NB4 (cell line): ENCODE results near the gene BBX.

Source experiments
- POLR2A ChIP-seq: IDR thresholded peaks from 2 replicates; pipeline ENCODE4 v1.6.1; 2011; ENCODE audit warnings: mild to moderate bottlenecking; ENCODE audit not compliant: insufficient read length; ENCODE audit errors: extremely low read depth
- TF ChIP-seq, protein P1 (sequence below): IDR thresholded peaks from one replicate; pipeline ENCODE4 v1.5.1; 2012; ENCODE audit warnings: low read depth, low read length
- TF ChIP-seq, protein P2 (sequence below): IDR thresholded peaks from 2 replicates; pipeline ENCODE4 v1.6.1; 2011; ENCODE audit warnings: low read depth, low read length

DNA sequence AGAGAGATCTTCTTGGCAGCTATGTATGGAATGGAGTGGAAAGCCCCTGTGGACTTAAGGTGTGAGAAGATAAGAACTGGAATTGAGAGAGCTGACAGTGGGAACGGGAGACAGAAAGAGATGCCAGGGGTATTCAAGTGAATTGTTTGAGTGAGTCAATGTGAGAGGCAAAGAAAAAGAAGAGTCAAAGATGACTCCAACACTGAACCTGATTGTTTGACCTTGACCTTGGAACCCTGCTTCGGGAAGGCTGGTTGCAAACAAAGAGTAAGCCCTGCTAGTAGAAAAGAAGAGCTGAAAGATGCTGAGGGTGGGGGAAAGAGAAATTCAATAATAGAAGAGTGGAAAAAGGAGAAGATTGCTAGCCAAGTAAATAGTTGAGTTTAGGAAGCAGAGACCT, 238.6 kb downstream of the BBX start:
- TF ChIP-seq POLR2A, result no peak
- TF ChIP-seq, protein P1, sequence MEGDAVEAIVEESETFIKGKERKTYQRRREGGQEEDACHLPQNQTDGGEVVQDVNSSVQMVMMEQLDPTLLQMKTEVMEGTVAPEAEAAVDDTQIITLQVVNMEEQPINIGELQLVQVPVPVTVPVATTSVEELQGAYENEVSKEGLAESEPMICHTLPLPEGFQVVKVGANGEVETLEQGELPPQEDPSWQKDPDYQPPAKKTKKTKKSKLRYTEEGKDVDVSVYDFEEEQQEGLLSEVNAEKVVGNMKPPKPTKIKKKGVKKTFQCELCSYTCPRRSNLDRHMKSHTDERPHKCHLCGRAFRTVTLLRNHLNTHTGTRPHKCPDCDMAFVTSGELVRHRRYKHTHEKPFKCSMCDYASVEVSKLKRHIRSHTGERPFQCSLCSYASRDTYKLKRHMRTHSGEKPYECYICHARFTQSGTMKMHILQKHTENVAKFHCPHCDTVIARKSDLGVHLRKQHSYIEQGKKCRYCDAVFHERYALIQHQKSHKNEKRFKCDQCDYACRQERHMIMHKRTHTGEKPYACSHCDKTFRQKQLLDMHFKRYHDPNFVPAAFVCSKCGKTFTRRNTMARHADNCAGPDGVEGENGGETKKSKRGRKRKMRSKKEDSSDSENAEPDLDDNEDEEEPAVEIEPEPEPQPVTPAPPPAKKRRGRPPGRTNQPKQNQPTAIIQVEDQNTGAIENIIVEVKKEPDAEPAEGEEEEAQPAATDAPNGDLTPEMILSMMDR, result no peak
- TF ChIP-seq, protein P2, sequence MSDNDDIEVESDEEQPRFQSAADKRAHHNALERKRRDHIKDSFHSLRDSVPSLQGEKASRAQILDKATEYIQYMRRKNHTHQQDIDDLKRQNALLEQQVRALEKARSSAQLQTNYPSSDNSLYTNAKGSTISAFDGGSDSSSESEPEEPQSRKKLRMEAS, result no peak
